Placental epithelial cell (primary cell): ENCODE data around the gene GSPT1. TPM values are rescaled to one million over a fixed set of nuclear protein-coding genes. Genes with fewer than 3 reads are reported as not detected.

ENCODE experiments used
- small RNA-seq: library from RNA; depleted of rRNA; stranded (forward); fragments of <200 nt; gene quantifications from one replicate; pipeline ENCODE3, GENCODE V24; 2012
- total RNA-seq: library from RNA; depleted of rRNA; stranded (reverse); fragments of >200 nt; gene quantifications from 2 replicates; pipeline ENCODE4 v1.2.3, GENCODE V29; 2012

GSPT1 gene
- 42.0 and 49.5 TPM in 2 replicates for total RNA-seq

DNA sequence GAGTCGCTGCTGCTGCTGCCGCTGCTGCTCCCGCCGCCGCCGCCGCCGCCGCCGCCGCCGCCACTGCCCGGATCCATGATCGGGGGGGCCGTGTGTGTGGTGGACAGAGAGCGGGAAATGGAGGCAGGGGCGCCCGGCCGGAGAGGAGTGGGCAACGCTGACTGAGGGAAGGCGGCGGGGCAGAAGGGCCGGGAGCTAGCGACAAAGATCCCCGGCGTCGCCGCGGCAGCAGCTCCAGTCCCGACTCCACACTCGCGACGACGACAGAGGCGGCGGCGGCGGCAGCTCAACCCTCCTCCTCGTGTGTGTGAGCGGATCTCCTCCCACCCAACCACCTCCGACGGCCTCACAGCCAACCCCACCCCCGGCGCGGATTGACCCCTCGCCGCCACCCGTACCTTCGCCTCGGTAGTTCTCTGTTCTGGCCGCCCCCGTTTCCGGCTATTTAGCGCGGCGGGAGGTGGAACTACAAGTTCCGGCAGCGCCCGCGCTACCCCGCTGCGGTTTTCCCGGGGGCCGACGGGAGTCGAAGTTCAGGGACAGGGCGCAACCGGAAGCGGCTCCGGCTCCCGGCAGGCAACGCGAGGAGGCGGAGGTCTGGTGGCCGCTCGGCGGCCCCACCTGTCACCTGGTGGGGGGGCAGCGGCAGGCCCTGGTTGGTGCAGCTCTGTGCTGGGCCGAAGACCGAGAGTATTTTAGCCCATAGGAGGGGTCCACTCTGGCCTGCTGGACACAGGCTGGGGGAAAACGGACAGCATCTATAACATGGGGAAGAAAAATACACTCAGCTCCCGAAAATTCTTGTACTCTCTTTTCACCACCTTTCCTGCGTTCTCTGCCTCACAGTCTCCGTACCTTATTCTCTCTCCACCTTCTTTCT is at the start of gene GSPT1:
GSPT1 (minus strand) TSS at position 313 of the 880 bp plus-strand sequence; CDS start at position 77, 236 bp downstream.

DNA sequence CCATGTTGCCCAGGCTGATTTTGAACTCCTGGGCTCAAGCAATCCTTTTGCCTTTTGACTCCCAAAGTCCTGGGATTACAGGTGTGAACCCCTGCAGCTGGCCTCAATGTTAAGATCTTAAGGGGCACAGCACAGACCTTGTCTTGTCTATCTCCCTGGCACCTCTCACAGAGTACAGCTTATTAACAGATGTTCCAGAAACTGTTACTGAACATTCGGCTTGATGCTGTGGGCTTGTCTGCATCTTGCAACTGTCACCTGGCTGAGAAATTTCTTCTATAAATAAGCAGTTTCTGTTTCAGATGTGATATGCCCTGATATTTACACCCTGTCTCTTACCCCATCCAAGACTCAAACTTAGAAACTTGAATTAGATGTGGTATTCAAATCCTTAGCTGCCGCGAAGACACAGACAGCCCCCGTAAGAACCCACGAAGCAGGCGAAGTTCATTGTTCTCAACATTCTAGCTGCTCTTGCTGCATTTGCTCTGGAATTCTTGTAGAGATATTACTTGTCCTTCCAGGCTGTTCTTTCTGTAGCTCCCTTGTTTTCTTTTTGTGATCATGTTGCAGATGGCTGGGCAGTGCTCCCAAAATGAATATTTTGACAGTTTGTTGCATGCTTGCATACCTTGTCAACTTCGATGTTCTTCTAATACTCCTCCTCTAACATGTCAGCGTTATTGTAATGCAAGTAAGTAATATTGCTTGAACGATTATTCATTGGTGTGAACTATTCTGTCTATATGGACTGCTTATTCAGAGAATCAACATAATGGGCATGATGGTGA is 49.2 kb upstream of the GSPT1 start, which contains the start of gene TNFRSF17:
TNFRSF17 (plus strand) TSS at position 450 of the 791 bp plus-strand sequence; CDS start at position 565, 115 bp downstream.

GRCh38 chr16:11941945-11942344 is 26.2 kb upstream of the GSPT1 start, which contains the start of gene NPIPB2:
TSS of gene NPIPB2 (minus strand) at chr16:11942045. CDS start at chr16:11942045, 0 bp downstream.

DNA sequence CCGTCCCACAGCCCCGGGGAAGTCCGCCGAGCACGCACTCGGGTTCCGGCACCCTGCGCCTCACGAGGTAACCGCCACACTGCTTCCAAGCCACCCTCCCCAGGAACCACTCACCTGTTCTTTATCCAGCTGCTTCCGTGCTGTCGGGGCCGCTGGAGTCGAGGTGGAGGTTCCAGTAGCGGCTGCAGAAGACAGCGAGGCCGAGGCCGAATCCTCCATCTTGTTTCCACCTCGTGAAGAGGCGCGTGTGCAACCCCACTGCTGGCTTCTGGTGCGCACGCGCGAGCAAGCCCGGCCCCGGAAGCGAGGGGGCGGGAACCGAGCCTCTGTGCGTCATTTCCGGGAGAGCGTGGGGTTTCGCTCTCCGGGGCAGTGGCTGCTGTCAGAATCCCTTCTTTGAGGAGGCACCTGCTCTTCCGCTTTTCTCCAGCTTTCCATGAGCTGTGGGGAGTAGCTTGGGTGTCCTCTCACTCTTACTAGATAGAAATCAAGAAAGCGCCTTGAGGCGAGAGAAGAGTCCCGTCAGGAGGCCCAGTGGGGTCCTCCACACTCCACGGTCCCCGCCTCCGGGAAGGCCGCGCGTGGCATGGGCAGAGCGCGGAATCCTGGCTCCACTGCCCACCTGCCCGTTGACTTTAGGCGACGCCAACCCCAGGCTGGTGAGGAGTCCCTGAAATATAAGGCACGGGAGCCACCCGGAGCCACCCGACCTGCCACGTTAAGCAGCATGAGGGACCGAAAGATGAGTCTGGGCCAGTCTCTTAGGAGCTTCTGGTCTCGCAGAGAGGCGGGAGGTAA is 64.3 kb downstream of the GSPT1 start, which contains the start of gene RSL1D1:
RSL1D1 (minus strand) TSS at position 249 of the 798 bp plus-strand sequence; CDS start at position 219, 30 bp downstream.

Small RNA genes lying within 50 kb of the gene (small RNA-seq; reads per million reads assigned to genes)
- gene AC007216.5 (not detected), gene COX6CP1 (0.09 reads per million)

Other genes with a start within 250 kb of the GSPT1 start
- 3.1 and 7.9 TPM in 2 replicates for gene SNN, start 247.5 kb downstream of the GSPT1 start, total RNA-seq
- 27.5 and 45.4 TPM in 2 replicates for gene TXNDC11, start 173.1 kb downstream of the GSPT1 start, total RNA-seq
- gene ZC3H7A, start 118.7 kb downstream of the GSPT1 start, total RNA-seq, result 30.0 and 40.8 TPM in 2 replicates
- 57.7 and 84.8 TPM in 2 replicates for gene RSL1D1, start 64.4 kb downstream of the GSPT1 start, total RNA-seq
- gene NPIPB2, start 26.1 kb upstream of the GSPT1 start, total RNA-seq, result 4.9 and 7.5 TPM in 2 replicates
- gene TNFRSF17, start 49.3 kb upstream of the GSPT1 start, total RNA-seq, result not detected in 2 replicates
- gene SNX29, start 60.8 kb upstream of the GSPT1 start, total RNA-seq, result 11.0 and 11.2 TPM in 2 replicates